HG02981 (cell line): Measurements from ENCODE around the gene TRPV4.

Experiments
- ATAC-seq: cut with Tn5 transposase; IDR thresholded peaks from one replicate; pipeline ENCODE4 v1.9.1; 2021; ENCODE audit warnings: mild to moderate bottlenecking, moderate library complexity; ENCODE audit not compliant: unreplicated experiment

The TRPV4 gene

DNA sequence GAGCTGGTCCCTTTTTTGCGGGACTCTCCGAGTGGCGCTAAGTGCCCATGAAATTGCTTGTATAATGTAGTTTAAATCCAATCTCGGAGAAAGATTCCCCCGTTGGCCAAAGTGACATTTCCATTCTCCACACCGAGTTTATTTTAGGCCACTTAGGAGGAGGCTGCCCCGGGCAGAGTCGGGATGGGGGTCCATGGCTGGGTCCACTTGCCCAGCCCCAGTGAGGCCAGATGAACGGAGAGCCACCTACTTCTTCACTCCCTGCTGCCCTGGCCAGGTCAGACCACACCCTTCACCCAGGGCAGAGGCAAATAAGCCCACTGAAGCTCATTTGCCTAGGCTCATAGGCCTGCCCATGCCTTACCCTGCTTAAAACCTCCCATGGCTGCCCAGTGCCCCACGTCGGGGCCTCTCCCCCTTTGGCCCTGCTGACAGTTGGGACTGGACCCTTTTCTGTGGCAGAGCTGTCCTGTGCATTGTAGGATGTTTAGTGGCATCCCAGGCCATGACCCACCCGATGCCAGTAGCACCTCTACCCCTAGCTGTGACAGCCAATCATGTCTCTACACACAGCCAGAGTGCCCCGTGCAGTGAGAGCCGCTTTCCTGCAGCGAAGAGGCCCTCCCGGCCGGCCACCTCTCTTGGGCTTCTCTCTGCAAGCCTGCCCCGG is 68.3 kb downstream of the TRPV4 start:
- ATAC-seq: no peak

DNA sequence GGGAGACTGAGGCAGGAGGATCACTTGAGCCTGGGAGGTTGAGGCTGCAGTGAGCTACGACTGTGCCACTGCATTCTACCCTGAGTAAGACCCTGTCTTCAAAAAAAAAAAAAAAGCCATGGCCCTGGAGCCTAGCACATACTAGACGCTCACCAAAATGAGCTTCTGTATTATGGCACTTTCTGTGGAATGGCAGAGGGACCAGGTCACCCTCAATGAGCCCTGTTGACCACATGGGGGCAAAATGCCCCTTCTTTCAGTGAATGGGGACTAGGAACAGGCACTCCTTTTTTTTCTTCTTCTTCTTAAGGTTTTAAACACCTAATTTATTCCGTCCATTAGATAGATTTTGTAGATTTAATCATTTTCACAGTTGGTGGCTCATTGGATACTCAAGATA is 69.1 kb downstream of the TRPV4 start:
- no peak for ATAC-seq

DNA sequence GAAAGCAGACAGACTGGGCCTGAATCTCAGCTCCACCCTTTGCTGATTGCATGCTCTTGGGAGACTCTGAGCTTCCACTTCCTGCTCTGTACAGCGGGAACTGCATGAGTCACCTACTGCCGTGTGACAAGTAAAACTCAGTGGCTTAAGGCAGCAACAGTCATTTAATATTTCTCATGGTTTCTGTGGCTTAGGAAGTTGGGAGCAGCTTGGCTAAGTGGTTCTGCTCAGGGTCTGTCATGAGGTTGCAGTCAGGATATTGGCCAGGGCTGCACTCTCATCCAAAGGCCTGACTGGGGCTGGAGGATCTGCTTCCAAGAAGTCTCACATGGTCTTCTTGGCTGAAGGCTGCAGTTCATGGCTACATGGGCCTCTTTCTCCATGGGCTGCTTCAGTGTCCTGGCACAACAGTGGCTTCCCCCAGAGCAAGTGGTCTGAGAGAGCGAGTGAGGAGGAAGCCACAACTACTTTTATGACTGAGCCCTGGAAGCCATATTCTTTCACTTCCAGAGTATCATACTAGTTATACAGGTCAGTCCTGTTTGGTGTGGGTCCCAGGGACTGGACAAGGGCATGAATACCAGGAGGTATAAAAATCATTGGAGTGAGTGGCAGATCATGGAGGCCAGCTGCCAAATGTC is 69.9 kb downstream of the TRPV4 start:
- ATAC-seq: no peak

DNA sequence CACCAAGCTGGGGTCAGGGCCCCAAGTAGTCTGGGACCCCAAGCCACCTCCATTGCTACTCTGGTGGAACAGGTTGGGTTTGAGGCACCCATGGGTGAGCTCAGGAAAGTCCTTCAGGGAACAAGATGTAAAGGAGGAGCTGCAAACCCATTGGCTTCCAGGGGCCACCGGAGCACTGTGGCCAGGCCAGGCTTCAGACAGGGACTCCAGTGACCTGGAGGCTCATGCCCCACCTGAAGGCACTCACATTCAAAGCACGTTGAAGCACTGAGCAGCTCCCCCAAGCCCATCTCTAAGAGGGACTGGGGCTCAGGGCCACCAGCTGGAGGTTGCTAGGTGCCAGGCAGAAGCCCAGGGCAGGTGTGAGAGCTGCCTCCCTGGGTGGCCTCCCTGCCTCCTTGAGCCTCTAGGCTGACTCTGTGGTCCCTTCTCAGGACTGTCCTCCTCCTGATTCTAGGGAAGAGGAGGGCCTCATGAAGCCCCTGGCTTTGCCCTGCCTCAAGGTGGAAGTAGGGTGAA is 70.5 kb downstream of the TRPV4 start:
- ATAC-seq: no peak

DNA sequence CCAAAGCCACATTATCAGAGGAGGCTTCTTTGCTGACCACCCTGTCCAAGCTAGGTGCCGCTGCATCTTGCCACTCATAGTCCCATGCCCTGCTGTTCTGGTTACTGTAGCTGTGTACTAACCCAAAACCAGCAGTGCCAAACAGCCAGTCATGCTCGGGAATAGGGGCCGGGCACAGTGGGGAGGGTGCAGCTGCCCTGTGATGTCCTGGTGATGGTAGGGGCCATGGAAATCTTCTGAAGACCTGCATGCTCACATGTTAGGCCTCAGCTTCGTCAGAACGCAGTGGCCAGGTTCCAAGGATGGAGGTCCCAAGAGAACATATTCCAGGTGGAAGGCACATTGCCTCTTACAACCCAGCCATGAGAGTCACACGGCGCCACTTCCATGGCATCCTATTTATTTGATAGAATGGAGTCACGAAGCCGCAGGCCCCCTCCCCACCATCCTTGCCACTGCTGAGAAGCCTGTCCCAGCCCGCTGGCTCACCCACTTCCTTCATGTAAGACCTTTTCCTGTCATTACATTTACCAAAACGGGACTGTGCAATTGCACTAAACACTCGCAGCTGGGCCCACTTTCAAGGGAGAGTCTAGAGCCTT is 71.0 kb downstream of the TRPV4 start:
- no peak for ATAC-seq

DNA sequence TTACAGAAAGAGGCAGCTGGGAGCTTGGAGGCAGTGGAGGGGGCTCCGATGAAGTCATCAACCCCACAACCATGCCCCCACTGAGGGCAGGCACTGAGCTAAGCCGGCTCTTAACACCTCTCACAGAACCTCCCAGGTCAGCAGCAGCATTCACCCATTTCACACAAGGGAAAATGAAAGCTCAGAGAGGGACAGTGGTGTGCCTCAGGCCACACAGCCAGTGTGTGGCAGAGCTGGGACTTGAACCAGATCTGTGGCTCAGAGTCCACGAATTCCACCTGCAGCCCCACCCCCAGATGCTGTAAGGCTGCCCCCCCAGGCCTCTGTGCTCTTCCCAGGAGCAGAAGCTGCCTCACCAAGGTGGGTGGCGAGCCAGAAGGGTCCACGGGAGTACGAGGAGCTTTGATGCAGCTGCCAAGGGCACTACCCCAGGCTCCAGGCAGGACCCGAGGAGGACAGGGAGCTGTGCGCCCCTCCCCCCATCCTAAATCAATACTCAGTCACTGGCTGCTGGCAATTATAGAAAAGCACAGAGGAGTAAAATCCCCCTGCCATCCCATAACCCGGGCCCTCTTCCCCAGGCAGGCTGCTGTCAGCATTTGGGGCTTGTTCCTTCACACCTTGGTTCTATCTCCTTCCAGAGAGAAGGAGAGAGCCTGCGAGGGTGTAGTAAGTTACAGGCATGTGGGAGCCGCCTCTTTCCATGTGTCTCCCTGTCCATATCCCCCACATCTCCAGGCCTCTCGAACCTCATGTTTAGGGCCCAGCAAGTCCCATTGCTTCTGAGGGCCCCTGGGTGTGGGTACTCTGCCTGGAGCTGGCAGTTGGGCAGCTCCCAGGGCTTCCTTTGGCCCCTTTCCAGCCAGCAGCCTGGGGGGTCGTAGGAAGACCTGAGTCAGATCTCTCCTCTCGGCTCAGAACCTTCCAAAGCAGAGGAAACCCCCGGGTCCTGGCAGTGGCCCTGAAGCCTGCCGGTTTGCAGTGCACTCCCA is 72.0 kb downstream of the TRPV4 start:
- no peak for ATAC-seq

DNA sequence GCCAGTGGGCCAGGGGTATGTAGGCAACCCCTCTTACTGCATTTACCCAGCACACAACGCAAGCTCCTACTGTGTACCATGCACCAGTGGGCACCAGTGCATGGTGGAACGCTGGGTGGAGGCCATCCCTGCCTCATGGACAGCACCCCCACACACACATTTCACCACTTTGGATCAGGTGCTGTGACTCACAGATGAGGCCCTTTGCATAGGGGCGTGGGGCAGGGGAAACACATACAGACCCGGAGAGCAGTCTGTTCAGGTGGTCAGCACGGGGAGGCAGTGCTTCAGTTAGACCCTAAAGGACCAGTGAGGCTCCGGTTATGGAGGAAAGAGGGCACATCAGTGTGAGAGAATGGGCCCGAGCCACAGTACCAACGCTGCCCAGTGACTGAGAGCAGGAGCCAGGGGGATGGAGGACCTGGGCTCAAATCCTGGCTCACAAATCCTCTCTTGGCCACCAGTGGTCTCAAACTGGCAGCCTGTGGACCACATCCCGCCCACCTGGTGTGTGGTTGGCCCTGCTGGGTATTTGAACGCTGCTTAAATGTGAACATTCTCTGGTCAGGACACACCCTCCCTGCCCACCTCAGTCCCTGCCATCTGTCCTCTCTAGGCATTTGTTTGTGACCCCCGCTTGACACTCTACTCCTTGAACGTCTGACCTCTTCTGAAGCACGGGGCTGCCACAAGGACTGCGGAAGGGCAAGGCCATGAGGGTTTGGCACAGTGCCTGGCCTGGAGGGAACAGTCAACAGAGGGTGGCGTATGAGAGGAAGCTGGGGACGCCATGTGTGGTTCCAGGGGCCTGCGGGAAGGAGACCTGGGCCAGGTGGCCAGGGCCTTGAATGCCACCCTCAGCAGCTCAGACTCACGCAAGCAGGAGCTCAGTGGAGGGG is 72.9 kb downstream of the TRPV4 start:
- ATAC-seq: no peak

DNA sequence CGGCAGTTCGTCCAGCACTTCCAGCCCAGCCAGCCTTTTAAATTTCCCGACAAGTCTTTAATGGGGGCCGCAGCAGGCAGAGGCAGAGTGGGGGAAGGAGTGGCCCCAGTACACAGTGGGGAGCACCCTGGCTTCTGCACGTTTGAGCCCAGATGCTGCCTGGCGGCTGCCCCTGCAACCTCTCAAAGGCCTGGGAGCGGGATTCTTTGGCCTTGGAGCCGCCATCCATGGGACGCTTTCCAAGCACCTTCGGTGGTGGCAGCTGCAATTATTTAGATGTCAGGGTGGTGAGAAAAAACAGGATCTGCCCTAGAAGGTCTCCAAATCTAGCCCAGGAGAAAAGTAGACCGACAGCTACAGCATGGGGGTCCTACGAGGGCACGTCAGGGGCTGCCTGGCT is 73.6 kb downstream of the TRPV4 start:
- ATAC-seq: no peak

DNA sequence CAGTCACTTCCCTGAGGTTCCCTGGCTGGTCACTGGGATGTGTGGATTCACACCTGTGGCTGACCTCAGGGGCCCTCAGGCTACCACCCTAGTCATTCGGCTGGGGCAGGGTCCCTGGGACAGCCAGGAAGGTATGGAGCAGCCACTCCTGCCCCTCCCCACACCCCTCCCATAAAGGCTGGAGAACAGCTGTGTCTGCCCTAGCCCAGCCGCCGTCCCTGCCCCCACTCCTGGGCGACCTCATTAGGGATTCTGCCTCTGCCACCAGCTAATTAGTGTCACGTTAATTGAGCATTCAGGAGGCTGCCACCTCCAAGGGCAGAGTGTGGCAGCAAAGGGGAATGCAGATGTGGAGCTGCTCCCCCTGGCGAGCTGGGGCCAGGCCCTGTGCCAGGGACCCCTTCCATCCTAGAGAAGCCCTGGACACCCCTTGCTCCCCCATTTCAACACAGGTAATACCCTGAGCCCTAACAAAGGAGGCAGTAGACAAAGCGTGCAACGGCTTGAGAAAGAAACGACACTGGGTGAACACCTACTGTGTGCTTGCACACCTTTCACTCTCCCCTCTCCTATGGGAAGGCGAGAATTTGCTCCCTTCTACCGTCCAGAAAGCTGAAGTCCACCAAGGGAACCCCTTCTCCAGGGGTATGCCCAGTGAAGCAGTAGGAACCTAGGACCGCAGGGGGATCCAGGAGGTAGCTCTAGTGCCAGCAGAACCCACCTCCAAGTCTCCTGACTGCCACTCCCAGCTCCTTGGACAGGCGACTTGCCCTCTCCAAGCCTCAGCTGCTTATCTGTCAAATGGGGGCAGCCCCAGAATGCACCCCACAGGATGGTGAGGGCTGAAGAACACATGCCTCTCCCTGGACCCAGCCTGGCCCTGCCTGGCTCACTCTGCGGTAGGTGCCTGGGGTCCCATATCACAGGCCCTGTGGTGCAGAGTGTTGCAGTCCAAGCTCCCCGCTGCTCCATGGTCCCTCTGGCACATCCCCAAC is 74.5 kb downstream of the TRPV4 start:
- ATAC-seq: no peak

DNA sequence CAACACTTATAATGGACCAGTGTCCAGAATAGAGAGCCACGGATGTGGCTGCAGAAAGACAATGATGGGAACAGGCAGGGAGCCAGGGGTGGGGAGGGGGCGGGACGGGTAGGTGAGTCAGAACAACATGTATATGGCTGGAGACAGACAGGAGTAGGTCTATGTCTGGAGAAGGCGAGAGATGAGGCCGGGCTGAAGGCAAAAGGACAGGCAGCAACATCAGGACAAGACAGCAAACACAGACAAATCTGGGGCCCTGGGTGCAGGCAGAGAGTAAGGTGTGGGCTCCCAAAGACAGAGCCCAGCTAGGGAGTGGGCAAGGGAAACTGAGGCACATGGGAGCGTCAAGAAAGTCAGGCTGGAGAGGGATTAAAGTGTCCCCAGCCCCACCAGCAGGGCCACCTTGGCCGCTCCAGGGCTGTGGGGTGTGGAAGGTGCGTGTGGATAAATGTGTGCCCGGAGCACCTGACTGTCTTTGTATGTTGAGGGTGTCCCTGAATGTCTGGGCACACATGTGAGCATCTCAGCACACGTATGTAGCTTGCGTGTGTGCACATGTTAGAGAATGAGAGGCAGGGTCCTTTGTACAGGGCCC is 75.4 kb downstream of the TRPV4 start:
- no peak for ATAC-seq

DNA sequence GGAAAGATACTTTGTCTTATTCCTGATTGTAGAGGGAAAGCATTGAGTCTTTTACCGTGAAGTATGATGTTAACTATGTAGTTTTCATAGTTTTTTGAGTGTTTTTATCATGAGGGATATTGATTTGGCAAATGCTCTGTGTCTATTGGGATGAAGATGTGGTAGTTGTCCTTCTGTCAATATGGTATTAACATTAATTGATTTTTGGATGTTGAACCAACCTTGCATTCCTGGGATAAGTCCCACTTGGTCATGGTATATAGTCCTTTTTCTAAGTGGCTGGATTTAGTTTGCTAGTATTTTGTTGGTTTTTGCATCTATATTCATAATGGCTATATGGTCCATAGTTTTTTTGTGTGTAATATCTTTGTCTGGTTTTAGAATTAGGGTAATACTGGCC is 76.7 kb downstream of the TRPV4 start:
- no peak for ATAC-seq

DNA sequence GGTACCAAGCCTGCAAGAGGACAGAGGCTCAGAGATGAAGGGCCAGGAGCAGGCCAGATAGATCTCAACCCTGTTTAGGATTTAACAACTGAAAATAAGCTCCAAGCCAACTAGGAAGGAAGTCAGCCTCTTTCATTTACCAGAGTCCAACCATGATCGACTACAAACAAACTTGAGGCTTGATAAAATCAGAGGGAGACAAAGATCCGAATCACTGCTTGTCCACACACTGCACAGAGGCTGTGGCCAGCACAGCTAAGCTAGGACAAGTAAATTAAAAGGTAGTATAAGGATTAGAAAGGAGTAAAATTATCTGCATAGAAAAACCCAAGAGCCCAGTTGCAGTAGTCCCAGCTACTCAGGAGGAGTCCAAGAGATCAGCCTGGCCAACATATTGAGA is 79.2 kb downstream of the TRPV4 start:
- ATAC-seq: no peak

DNA sequence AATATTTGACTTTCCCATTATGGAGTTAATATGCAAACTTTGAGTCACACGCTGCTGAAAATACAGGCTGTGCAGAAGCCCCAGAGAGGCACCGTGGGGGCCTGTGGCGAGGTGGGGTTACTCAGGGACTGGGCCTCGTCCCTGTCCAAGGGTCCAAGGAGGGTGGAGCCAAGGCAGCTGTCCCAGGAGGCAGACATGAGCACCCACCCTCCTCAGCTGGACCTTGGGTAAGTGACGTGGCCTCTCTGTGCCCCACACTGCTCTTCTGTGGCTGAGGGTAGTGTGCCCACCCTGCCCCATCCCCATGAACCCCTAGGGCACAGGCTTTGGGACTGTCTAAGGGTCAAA is 80.2 kb downstream of the TRPV4 start:
- no peak for ATAC-seq

DNA sequence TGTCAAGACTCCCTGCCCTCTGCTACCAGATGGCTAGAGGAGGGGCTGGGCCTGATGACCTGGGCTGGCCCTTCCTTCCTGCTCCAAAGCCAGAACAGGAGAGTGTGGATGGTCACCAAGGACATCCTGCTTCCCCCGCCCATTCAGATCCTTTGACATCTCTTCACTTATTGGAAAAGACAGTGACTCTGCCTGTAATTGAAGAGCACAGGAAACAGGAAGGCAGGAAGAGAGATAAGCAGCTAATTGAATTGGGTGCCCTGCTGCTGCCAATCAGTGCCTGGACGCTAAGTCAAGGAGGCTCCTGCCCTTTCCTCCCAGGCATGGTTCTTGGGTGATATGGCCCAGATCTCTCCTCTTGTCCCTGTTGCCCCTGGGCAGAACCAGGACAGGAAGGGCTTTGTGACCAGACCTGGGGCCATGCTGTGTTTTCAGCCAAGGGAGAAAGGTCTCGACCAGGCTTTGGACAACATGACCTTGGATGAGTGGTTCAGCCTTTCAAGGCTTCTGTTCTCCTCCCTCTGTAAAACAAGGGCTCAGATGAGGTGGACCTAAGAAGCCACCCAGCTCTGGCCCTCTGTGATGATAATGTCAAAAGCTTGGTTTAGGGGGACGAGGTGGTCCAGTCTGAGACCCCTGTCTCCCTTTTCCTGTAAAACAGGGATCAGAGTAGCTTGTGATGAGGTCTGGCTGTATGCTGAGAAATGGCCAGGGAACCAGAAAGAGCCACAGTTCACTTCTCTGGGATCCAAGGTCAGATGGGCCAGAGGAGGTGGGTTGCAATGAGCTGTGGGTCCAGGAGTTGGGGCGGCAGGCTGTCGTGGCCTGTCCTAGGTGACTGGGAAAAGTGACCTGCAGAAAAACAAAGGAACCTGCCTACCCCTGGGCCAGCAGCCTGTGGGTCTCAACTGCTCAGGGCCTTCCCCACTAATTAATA is 80.8 kb downstream of the TRPV4 start:
- ATAC-seq: no peak

DNA sequence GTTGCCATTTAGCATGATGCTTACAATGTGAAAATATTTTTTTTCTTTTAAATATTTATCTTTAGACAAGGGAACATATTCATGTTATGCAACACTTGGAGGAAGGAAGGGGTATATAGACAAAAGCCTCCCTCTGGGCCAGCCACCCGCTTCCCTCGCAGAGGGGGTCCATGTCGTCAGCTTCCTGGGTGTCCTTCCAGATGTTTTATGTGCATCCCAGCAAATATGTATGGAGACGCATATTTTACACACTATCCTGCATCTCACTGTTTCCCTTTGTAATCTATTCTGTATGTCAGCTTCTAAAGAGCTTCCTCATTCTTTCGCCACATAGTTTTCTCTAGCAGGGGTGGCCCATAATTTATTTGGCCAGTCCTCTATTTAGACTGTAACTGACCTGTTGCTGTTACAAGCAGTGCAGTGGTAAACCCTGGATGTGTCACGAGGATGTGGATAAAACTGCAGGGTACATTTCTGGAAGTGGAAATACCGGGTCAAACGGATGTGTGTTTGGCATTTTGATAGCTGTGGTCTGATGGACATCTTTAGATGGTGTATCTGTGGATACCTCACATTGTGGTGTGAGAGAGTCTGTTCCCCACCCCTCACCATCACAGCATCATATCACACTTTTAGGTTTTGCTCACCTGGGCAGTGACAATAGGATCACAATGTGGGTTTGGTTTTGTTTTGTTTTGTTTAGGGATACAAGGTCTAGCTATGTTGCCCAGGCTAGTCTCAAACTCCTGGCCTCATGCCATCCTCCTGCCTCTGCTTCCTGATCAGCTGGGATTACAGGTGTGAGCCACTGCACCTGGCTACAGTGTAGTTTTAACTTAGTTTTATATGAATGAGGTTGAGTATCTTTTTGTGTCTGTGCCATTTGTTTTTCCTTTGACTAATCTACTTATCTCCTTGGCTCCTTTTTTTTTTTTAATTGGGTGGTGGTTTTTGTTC is 87.9 kb downstream of the TRPV4 start:
- ATAC-seq: no peak

DNA sequence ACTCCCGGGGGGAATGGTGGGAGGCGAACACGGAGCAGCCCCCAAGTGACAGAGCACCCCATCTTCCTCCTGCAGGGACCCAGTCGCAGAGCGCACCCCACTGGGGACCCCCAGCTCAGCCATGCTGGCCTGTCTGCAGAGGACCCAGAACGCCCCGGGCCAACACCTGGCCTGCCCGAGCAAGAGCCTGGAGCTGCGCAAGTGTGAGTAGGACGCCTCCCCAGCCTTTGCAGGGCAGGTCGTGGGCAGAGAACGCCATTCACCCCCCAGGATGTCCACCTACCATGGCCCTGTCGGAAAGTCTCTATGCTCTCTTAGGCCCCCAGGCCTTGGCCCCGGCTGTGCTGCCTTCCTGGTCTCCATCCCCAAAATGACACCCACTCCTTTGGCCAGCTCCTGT is 89.2 kb downstream of the TRPV4 start:
- ATAC-seq: no peak
